Astrocyte (in vitro differentiated cells and primary cell): ENCODE results near the gene TMEM63A. TPM values are rescaled to one million over a fixed set of nuclear protein-coding genes. Genes with fewer than 3 reads are reported as not detected.

ENCODE experiments used
- DNase-seq: peaks from one replicate; pipeline ENCODE4 v3.0.0-alpha.2; 2010; ENCODE audit warnings: low read depth
- FAIRE-seq: peaks from 2 replicates; lab custom pipeline; 2011; peaks lifted over from hg19 to GRCh38; lab: Jason Lieb, UNC
- H2AFZ ChIP-seq: 2 replicates; pipeline ENCODE4 v1.6.0; 2012; ENCODE audit warnings: low read depth, low read length, inconsistent platforms
- H3K27ac ChIP-seq: 2 replicates; pipeline ENCODE4 v1.5.1; 2011; ENCODE audit warnings: low read depth, low read length, inconsistent platforms
- H3K27me3 ChIP-seq: 2 replicates; pipeline ENCODE4 v1.6.0; 2011; ENCODE audit warnings: low read length, inconsistent platforms; ENCODE audit not compliant: insufficient read depth
- H3K36me3 ChIP-seq: 2 replicates; pipeline ENCODE4 v1.5.1; 2011; ENCODE audit warnings: low read length, inconsistent platforms; ENCODE audit not compliant: insufficient read depth
- H3K4me1 ChIP-seq: 2 replicates; pipeline ENCODE4 v1.5.1; 2011; ENCODE audit warnings: low read length, inconsistent platforms; ENCODE audit not compliant: insufficient read depth
- H3K4me2 ChIP-seq: 2 replicates; pipeline ENCODE4 v1.6.0; 2012; ENCODE audit warnings: low read length, inconsistent platforms
- H3K4me3 ChIP-seq: 2 replicates; pipeline ENCODE4 v1.5.1; 2011; ENCODE audit warnings: low read depth, mild to moderate bottlenecking, low read length, inconsistent platforms; ENCODE audit not compliant: insufficient read depth
- H3K79me2 ChIP-seq: 2 replicates; pipeline ENCODE4 v1.6.0; 2012; ENCODE audit warnings: mild to moderate bottlenecking, low read length, inconsistent platforms; ENCODE audit not compliant: insufficient read depth
- H3K9ac ChIP-seq: 2 replicates; pipeline ENCODE4 v1.6.0; 2012; ENCODE audit warnings: mild to moderate bottlenecking, low read length, inconsistent platforms
- H3K9me3 ChIP-seq: 2 replicates; pipeline ENCODE4 v1.5.1; 2012; ENCODE audit warnings: low read depth, mild to moderate bottlenecking, low read length, inconsistent platforms; ENCODE audit not compliant: insufficient read depth
- H4K20me1 ChIP-seq: 2 replicates; pipeline ENCODE4 v1.6.0; 2012; ENCODE audit warnings: low read length, inconsistent platforms; ENCODE audit not compliant: insufficient read depth
- H3K27ac Mint-ChIP-seq: one replicate; pipeline ENCODE4 v1.8.0; 2021; ENCODE audit warnings: mild to moderate bottlenecking, mixed read lengths; ENCODE audit not compliant: unreplicated experiment
- H3K27me3 Mint-ChIP-seq: one replicate; pipeline ENCODE4 v1.8.0; 2021; ENCODE audit warnings: low read depth, mixed read lengths; ENCODE audit not compliant: unreplicated experiment
- H3K36me3 Mint-ChIP-seq: one replicate; pipeline ENCODE4 v1.8.0; 2021; ENCODE audit warnings: low read depth, mixed read lengths; ENCODE audit not compliant: unreplicated experiment
- H3K4me1 Mint-ChIP-seq: one replicate; pipeline ENCODE4 v1.8.0; 2021; ENCODE audit warnings: low read depth, mixed read lengths; ENCODE audit not compliant: unreplicated experiment
- H3K4me3 Mint-ChIP-seq: one replicate; pipeline ENCODE4 v1.8.0; 2021; ENCODE audit warnings: mild to moderate bottlenecking, moderate library complexity, mixed read lengths; ENCODE audit not compliant: unreplicated experiment
- H3K9me3 Mint-ChIP-seq: one replicate; pipeline ENCODE4 v1.8.0; 2021; ENCODE audit warnings: mild to moderate bottlenecking, mixed read lengths; ENCODE audit not compliant: unreplicated experiment
- EZH2 ChIP-seq: IDR thresholded peaks from 2 replicates; pipeline ENCODE4 v1.6.1; 2012; ENCODE audit warnings: mild to moderate bottlenecking, low read length, inconsistent platforms; ENCODE audit not compliant: insufficient read depth
- total RNA-seq: library from RNA; stranded (reverse); gene quantifications from 2 replicates; pipeline ENCODE4 v1.2.1, GENCODE V29; 2021
- TF ChIP-seq, protein P1 (sequence below): IDR thresholded peaks from 2 replicates; pipeline ENCODE4 v1.5.1; 2011; ENCODE audit warnings: low read depth, mild to moderate bottlenecking, inconsistent platforms, low read length, moderate library complexity; ENCODE audit not compliant: insufficient read depth

TMEM63A gene
- total RNA-seq, 1 donor from 2014 or later, result 28.7 TPM

DNA sequence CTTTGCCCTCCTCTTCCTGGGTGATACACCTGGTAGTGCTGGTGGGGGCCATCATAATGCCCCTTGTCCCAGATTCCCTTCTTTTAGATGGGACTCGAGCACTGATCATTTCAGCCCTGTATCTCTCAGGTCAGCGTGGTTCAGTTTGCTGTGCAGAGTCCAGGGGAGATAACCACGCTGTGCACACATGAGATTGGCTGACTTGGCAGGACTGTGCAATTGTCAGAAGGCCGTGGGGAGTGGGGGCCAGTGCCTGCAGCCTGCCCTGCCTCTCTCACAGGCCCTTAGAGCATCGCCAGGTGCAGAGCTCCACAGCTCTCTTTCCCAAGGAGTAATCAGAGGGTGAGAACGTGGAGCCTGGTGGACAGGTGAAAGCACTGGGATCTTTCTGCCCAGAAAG, 57.1 kb downstream of the TMEM63A start:
- no peak overlapping the region for H3K4me2 ChIP-seq
- FAIRE-seq (no peak), DNase-seq (no peak)
- H3K36me3 Mint-ChIP-seq, result peaks cover 30% of the 10 kb centered on the region
- no peak overlapping the region for H3K27ac ChIP-seq
- H3K27me3 Mint-ChIP-seq, result no peaks in the 10 kb centered on the region
- peaks cover 29% of the 10 kb centered on the region for H4K20me1 ChIP-seq
- H3K4me1 ChIP-seq, result no peaks in the 10 kb centered on the region
- H2AFZ ChIP-seq, result no peak overlapping the region
- H3K27me3 ChIP-seq, result no peaks in the 10 kb centered on the region
- H3K4me3 ChIP-seq, result no peak overlapping the region
- no peaks in the 10 kb centered on the region for H3K9me3 ChIP-seq
- H3K4me1 Mint-ChIP-seq, result peaks cover 32% of the 10 kb centered on the region
- H3K9ac ChIP-seq, result no peak overlapping the region
- H3K9me3 Mint-ChIP-seq, result no peaks in the 10 kb centered on the region
- H3K79me2 ChIP-seq, result peaks cover 3% of the 10 kb centered on the region
- no peak for TF ChIP-seq EZH2
- TF ChIP-seq, protein P1, sequence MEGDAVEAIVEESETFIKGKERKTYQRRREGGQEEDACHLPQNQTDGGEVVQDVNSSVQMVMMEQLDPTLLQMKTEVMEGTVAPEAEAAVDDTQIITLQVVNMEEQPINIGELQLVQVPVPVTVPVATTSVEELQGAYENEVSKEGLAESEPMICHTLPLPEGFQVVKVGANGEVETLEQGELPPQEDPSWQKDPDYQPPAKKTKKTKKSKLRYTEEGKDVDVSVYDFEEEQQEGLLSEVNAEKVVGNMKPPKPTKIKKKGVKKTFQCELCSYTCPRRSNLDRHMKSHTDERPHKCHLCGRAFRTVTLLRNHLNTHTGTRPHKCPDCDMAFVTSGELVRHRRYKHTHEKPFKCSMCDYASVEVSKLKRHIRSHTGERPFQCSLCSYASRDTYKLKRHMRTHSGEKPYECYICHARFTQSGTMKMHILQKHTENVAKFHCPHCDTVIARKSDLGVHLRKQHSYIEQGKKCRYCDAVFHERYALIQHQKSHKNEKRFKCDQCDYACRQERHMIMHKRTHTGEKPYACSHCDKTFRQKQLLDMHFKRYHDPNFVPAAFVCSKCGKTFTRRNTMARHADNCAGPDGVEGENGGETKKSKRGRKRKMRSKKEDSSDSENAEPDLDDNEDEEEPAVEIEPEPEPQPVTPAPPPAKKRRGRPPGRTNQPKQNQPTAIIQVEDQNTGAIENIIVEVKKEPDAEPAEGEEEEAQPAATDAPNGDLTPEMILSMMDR, result no peak
- no peaks in the 10 kb centered on the region for H3K36me3 ChIP-seq
- peak overlapping the region; percentile 41 for H3K27ac Mint-ChIP-seq
- no peak overlapping the region for H3K4me3 Mint-ChIP-seq

GRCh38 chr1:225824533-225824941, 57.6 kb downstream of the TMEM63A start:
- FAIRE-seq, result no peak
- H3K4me3 ChIP-seq, result no peak overlapping the region
- H3K27me3 Mint-ChIP-seq, result no peaks in the 10 kb centered on the region
- H3K27ac ChIP-seq, result no peak overlapping the region
- H4K20me1 ChIP-seq, result peaks cover 29% of the 10 kb centered on the region
- no peak overlapping the region for H2AFZ ChIP-seq
- no peak overlapping the region for H3K4me2 ChIP-seq
- TF ChIP-seq, protein P1, result no peak
- TF ChIP-seq EZH2, result no peak
- no peak overlapping the region for H3K4me3 Mint-ChIP-seq
- H3K4me1 ChIP-seq, result no peaks in the 10 kb centered on the region
- H3K36me3 ChIP-seq, result no peaks in the 10 kb centered on the region
- no peaks in the 10 kb centered on the region for H3K9me3 Mint-ChIP-seq
- no peak overlapping the region for H3K9ac ChIP-seq
- no peak overlapping the region for H3K27ac Mint-ChIP-seq
- peaks cover 31% of the 10 kb centered on the region for H3K36me3 Mint-ChIP-seq
- H3K27me3 ChIP-seq, result no peaks in the 10 kb centered on the region
- DNase-seq, result no peak
- peaks cover 36% of the 10 kb centered on the region for H3K4me1 Mint-ChIP-seq
- no peaks in the 10 kb centered on the region for H3K9me3 ChIP-seq
- H3K79me2 ChIP-seq, result peaks cover 3% of the 10 kb centered on the region

- no peak for FAIRE-seq
- no peak overlapping the region for H3K4me3 Mint-ChIP-seq
Measured at GRCh38 chr1:225823811-225824261, 58.3 kb downstream of the TMEM63A start.

More at GRCh38 chr1:225823811-225824261, 58.3 kb downstream of the TMEM63A start:
- Mint-ChIP-seq H3K4me1 (peaks cover 41% of the 10 kb centered on the region), H3K27ac (no peak overlapping the region), H3K36me3 (peaks cover 27% of the 10 kb centered on the region), H3K9me3 (no peaks in the 10 kb centered on the region), H3K27me3 (no peaks in the 10 kb centered on the region)
- no peak for DNase-seq
- Histone ChIP-seq H4K20me1 (peaks cover 29% of the 10 kb centered on the region), H3K9me3 (no peaks in the 10 kb centered on the region), H3K27me3 (no peaks in the 10 kb centered on the region), H3K4me2 (no peak overlapping the region), H3K36me3 (no peaks in the 10 kb centered on the region), H2AFZ (no peak overlapping the region), H3K4me3 (no peak overlapping the region), H3K4me1 (no peaks in the 10 kb centered on the region), H3K27ac (no peak overlapping the region), H3K79me2 (peaks cover 3% of the 10 kb centered on the region), H3K9ac (no peak overlapping the region)
- TF ChIP-seq EZH2, result no peak
- TF ChIP-seq, protein P1, result no peak
